H1 (cell line): Measurements from ENCODE around the gene DGAT2. TPM values are rescaled to one million over a fixed set of nuclear protein-coding genes. Genes with fewer than 3 reads are reported as not detected.

Source experiments
- CHD7 ChIP-seq: fragments of 300-600 bp; sonication (generic); IDR thresholded peaks from 2 replicates; pipeline ENCODE4 v1.7.1; 2012; ENCODE audit warnings: low read length, moderate library complexity, mild to moderate bottlenecking, inconsistent platforms; ENCODE audit not compliant: insufficient replicate concordance
- polyA plus RNA-seq, 7 experiments: library from polyadenylated mRNA; depleted of rRNA in 3 of 7; stranded (reverse) in 5 of 7; unstranded in 2 of 7; fragments of >200 nt in 5 of 7; fragments of 200-250 nt in 2 of 7; gene quantifications; 1 replicate in 5 of 7; 2 replicates in 1 of 7; 4 replicates in 1 of 7; pipeline versions ENCODE4 v1.2.1 to v1.2.3, GENCODE V29; 2011 to 2013; ENCODE audit warnings: missing spikeins in 2 of 7, mixed read lengths in 2 of 7
- total RNA-seq: library from RNA; stranded (reverse); fragmentation: NEBNext Ultra II Directional; extraction: Animal tissue kit (Norgen Biotek cat#: 25700); gene quantifications from 2 replicates; pipeline ENCODE4 v1.2.1, GENCODE V29; 2021

DGAT2 gene
- total and polyA plus RNA-seq, 2 of the 8 experiments (the other 6 are each of a cell fraction or from before 2014, with no cell fraction given) = 3.2 to 5.9 TPM

DNA sequence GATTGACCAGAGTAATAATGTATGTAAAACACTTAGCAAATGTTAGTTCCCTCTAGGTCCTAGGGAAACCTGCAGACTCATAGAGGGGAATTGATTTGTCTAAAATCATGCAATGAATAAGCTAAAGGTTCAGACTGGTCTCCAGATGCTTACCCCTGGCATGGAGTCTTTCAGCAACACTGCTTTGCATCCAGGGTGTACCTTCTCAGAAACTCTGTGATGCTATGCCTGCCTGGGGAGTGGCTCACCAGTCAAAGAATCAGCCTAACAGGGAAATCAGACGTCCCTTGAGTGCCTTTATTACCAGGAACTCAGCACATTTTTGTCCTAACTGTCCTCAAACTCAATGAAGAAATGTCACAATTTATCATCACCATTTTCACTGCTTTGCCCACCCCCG, 40.5 kb downstream of the DGAT2 start (continued):
- no peak for TF ChIP-seq CHD7
